Fibroblast of pulmonary artery (primary cell): ENCODE data around the gene CELF1.

Experiments used
- DNase-seq: peaks from one replicate; pipeline ENCODE4 v3.0.0-alpha.2; 2010; ENCODE audit warnings: low read depth
- H3K4me3 ChIP-seq: replicated peaks from 2 replicates; pipeline ENCODE4 v1.5.1; 2011; ENCODE audit warnings: low read depth, mild to moderate bottlenecking, control low read depth, low read length, moderate library complexity
- TF ChIP-seq, protein P1 (sequence below): IDR thresholded peaks from 2 replicates; pipeline ENCODE4 v1.5.1; 2011; ENCODE audit warnings: mild to moderate bottlenecking, control low read depth, low read length, inconsistent platforms; ENCODE audit errors: missing control alignments

Gene CELF1

DNA sequence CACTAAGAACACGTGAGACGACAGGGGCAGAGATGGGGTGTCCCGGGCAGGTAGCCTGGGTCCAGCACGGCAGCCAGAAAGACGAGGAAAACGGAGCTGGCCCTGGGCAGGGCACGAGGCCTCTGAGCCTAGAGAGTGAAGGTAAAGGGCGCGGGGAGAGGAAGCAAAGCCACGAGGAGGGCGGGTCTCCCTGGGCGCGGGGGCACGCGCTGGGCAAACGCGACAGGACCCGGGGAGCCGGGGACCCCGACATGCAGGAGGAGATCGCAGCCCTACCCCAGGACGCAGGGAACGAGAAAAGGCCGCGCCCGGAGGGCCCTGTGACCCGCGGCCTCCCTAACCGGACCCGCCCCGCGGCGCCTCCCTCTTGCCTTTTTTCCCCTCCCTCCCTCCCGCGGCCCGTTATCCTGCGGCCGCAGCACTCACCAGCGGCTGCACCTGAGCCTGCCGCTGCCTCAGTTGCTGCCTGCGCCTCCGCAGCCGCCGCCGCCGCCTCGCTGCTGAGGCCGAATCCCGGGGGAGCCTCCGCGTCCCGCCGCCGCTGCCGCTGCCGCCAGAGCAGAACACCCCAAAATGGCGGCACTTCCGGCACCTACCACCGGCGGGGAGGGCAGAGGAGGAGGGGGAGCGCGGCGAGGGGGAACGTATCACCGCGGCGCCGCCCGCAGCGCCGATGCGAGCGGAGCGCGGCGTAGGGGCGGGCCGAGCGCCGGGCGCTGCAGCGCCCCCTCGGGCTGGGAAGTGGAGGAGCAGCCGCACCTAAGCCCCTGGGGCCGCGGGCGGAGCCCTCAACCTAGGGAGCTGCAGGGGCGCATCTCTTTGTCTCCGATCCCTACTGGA, at the start of gene CELF1:
Gene CELF1, minus strand, starts transcription at position 567 of the 840 bp plus-strand sequence. CDS start 53,609 bp downstream, outside the sequence.
- peak; percentile 87 for DNase-seq
- H3K4me3 ChIP-seq, result peak within 1 kb of the TSS; percentile 97
- TF ChIP-seq, protein P1, sequence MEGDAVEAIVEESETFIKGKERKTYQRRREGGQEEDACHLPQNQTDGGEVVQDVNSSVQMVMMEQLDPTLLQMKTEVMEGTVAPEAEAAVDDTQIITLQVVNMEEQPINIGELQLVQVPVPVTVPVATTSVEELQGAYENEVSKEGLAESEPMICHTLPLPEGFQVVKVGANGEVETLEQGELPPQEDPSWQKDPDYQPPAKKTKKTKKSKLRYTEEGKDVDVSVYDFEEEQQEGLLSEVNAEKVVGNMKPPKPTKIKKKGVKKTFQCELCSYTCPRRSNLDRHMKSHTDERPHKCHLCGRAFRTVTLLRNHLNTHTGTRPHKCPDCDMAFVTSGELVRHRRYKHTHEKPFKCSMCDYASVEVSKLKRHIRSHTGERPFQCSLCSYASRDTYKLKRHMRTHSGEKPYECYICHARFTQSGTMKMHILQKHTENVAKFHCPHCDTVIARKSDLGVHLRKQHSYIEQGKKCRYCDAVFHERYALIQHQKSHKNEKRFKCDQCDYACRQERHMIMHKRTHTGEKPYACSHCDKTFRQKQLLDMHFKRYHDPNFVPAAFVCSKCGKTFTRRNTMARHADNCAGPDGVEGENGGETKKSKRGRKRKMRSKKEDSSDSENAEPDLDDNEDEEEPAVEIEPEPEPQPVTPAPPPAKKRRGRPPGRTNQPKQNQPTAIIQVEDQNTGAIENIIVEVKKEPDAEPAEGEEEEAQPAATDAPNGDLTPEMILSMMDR, result peak; percentile 45

DNA sequence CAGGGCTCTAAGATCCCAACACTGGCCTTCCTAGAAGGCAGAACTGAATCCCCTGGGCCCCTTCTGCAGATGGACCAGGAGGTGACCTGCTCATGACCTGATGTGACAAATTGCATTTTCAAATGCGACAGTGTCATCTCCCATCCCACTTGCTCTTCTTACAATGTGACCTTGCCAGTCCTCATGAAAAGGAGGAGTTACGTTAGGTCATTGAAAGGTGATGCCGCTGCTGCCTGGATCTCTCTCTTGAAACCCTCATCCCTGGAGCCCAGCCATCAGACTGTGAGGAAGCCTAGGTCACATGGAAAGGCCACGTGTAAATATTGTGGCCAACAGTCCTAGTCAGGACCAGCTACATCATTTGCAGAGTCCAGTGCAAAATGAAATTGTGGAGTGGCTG, 47.0 kb upstream of the CELF1 start:
- no peak for DNase-seq
- no peak overlapping the region for H3K4me3 ChIP-seq
- TF ChIP-seq, protein P1, result no peak

DNA sequence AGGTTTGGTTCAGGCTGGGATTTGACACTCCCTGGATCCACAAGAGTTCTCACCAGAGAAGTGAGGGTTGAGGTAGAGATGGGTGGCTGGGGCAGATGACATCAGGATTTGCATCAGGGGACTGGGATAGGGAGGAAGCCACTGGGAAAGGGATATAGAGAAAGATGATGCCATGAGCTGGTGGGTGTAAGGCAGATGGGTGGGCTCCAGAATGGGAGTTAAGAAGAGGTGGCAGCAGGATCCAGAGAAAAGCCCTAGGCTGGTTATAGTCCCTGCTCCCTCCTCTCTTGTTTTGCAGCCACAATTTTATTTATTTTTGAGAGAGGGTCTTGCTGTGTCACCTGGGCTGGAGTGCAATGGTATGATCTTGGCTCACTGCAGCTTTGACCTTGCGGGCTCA, 43.0 kb upstream of the CELF1 start:
- H3K4me3 ChIP-seq, result no peak overlapping the region
- TF ChIP-seq, protein P1, result no peak
- no peak for DNase-seq

DNA sequence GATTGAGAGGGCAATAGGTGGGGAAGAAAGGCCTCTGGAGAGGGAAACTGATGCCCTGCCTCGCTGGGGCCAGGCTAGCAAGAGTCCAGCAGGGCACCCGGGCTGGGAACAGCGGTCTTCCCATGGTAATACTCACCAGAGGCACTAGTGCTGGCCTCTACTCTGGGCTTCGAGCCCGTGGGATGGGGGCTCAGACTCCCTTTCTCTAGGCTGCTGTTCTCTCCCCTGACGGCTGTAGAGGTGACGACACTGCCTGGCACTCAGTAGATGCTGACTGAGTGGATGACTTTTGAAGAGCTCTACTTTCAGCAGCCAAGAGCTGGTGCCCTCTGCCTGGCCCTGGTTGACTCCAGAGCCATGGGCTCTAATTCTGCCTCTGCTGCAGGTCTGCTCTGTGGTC, 42.1 kb upstream of the CELF1 start:
- no peak overlapping the region for H3K4me3 ChIP-seq
- no peak for DNase-seq
- TF ChIP-seq, protein P1, result no peak

DNA sequence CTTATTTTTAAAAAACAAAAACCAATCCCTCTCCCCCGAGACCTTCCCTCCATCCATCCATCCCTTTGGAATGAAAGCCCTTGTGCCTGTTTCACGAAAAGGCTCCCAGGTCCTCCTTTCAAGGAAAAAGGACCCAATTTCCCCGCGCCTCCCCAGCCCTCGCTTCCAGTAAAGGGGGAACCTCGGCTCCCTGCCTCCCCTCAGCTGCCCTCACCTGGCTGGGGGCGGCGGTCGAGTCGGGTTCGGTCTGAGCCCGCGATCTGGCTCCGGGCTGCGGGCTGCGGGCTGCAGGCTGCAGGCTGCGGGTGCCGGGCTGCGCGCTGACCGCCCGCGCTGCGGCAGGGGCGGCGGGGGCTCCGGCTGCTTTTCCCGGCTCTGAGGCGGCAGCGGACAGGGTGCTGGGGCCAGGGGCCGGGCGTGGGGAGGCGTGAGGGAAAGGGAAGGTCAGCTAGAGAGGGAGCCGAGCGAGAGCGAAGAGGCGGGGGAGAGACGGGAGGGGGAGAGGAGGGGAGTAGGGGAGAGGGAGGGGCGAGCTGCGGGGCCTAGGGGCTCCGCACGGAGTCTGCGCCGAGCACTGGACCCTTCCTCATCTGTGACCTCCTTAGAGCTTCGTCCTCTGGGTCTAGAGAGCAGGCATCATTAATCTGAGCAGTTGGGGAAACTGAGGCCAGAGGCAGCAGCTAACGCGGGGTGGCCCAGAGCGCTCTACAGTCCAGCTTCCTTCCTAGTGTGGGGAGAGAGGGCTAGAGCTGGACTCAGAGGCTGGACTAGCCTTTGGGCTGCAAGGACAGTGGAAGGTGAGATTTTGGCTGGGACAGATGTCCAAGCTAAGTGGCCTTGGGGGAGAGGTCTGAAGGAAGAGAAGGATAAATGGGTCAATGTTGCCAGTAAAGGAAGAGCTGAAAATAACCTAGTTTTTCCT, 41.3 kb upstream of the CELF1 start, which contains the start of gene C1QTNF4:
Gene C1QTNF4, minus strand, starts transcription at position 478 of the 922 bp plus-strand sequence. CDS start 3,601 bp downstream, outside the sequence.
- peak within 1 kb of the TSS; percentile 29 for H3K4me3 ChIP-seq
- TF ChIP-seq, protein P1, result no peak
- DNase-seq, result no peak

DNA sequence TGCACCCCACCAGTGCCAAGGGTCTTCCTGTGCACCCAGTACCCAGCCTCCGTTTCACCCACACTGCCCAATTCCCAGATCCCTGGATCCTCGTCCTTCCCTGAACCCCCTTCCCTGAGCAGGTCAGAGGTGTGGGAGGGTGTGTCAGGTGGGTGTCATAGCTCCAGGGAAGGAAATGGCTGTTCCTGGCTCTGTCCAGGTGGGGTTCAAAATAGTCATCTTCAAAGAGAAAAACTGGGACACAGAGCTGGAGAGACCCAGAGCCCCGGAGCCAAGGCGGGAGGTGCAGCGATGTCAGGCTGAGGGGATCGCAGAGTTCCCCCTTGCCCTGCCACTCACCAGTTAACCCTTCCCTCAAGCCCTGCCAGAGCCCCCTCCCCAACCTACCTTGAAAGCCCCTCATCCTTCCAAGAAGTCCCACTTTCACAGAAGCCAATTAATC, 40.6 kb upstream of the CELF1 start:
- TF ChIP-seq, protein P1, result no peak
- no peak overlapping the region for H3K4me3 ChIP-seq
- no peak for DNase-seq
